ENCODE measurements around the gene HBD. TPM values are rescaled to one million over a fixed set of nuclear protein-coding genes. Genes with fewer than 3 reads are reported as not detected.

The HBD gene
- total RNA-seq, 1 experiment from 2014 or later, result not detected

- no peaks in the 10 kb centered on the region for H3K9me3 ChIP-seq (ENCODE audit: control insufficient read depth in 1 of 2, insufficient read depth in 1 of 2, low read depth in 1 of 2, low read length in 2 of 2)
- H3K27me3 ChIP-seq (ENCODE audit: insufficient read depth, low read length), result peaks cover 21% of the 10 kb centered on the region
- CTCF ChIA-PET, result no interaction called here
- DNase-seq (ENCODE audit: low read depth, low spot score), result no peak
- intact Hi-C loops (cut with micrococcal nuclease), result no loop called here
- H2AFZ ChIP-seq (ENCODE audit: low read depth, low read length, poor library complexity, severe bottlenecking), result no peak overlapping the region
- no peaks in the 10 kb centered on the region; a peak in 1 of 4 replicates for H3K36me3 ChIP-seq (ENCODE audit: control insufficient read depth in 1 of 2, insufficient read depth in 2 of 2, low read length in 2 of 2)
- H3K4me1 ChIP-seq (ENCODE audit: control insufficient read depth in 1 of 2, insufficient read depth in 2 of 2, low read length in 2 of 2), result no peaks in the 10 kb centered on the region
- no peaks in the 10 kb centered on the region for H4K20me1 ChIP-seq (ENCODE audit: insufficient read depth)
- POLR2A ChIA-PET, result no interaction called here
- ATAC-seq, result no peak
- H3K79me2 ChIP-seq (ENCODE audit: insufficient read depth, low read length), result no peaks in the 10 kb centered on the region
- TF ChIP-seq POLR2AphosphoS5 (IDR thresholded peaks at IDR 0.05; ENCODE audit: low read depth, low read length) (no peak), ZFX (IDR thresholded peaks at IDR 0.05) (no peak), REST (IDR thresholded peaks at IDR 0.05; ENCODE audit: low read depth) (no peak), TCF7L2 (IDR thresholded peaks at IDR 0.05; ENCODE audit: borderline replicate concordance, extremely low read depth, insufficient read depth, insufficient read length) (no peak), SRF (IDR thresholded peaks at IDR 0.05; ENCODE audit: low read depth) (no peak), ZBTB33 (IDR thresholded peaks at IDR 0.05; ENCODE audit: extremely low read depth, insufficient replicate concordance, low read length) (no peak), FOSL1 (IDR thresholded peaks at IDR 0.05; ENCODE audit: low read depth) (no peak), POLR2A (IDR thresholded peaks at IDR 0.05; ENCODE audit: borderline replicate concordance, extremely low read depth, insufficient read depth, insufficient read length) (no peak), YY1 (IDR thresholded peaks at IDR 0.05; ENCODE audit: extremely low read depth, insufficient replicate concordance, low read depth, low read length) (no peak), CBX3 (IDR thresholded peaks at IDR 0.05; ENCODE audit: low read depth) (no peak)
- TF ChIP-seq, protein P1, sequence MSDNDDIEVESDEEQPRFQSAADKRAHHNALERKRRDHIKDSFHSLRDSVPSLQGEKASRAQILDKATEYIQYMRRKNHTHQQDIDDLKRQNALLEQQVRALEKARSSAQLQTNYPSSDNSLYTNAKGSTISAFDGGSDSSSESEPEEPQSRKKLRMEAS (IDR thresholded peaks at IDR 0.05), result no peak
- TF ChIP-seq, protein P2, sequence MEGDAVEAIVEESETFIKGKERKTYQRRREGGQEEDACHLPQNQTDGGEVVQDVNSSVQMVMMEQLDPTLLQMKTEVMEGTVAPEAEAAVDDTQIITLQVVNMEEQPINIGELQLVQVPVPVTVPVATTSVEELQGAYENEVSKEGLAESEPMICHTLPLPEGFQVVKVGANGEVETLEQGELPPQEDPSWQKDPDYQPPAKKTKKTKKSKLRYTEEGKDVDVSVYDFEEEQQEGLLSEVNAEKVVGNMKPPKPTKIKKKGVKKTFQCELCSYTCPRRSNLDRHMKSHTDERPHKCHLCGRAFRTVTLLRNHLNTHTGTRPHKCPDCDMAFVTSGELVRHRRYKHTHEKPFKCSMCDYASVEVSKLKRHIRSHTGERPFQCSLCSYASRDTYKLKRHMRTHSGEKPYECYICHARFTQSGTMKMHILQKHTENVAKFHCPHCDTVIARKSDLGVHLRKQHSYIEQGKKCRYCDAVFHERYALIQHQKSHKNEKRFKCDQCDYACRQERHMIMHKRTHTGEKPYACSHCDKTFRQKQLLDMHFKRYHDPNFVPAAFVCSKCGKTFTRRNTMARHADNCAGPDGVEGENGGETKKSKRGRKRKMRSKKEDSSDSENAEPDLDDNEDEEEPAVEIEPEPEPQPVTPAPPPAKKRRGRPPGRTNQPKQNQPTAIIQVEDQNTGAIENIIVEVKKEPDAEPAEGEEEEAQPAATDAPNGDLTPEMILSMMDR (IDR thresholded peaks at IDR 0.05 in 2 of 3, conservative IDR thresholded peaks at IDR 0.05 in 1 of 3; ENCODE audit: borderline replicate concordance in 1 of 3, insufficient read depth in 1 of 3, low read depth in 2 of 3, low read length in 2 of 3), result no peak
- no peak overlapping the region for H3K27ac ChIP-seq (ENCODE audit: low read depth, low read length)
- no peak overlapping the region for H3K4me3 ChIP-seq (replicated peaks in 1 of 2; ENCODE audit: low read depth in 1 of 2, low read length in 2 of 2)
- H3K9me2 ChIP-seq (ENCODE audit: insufficient read depth), result no peaks in the 10 kb centered on the region
- H3K4me2 ChIP-seq (ENCODE audit: low read length), result no peak overlapping the region
- RAD21 ChIA-PET (ENCODE audit: low non-redundant PET in 1 of 2, low total read pairs in 2 of 2, uncharacterized antibody in 2 of 2, unreplicated experiment in 2 of 2), result no interaction called here
- no peak overlapping the region for H3K9ac ChIP-seq (ENCODE audit: low read length)
- BruUV-seq (replicated peaks), result no TSS peak
Observed at GRCh38 chr11:5252192-5252918, 18.1 kb upstream of the HBD start.

Data from HCT116 (cell line).